Measurements from ENCODE around the gene HOXD3. TPM values are rescaled to one million over a fixed set of nuclear protein-coding genes. Genes with fewer than 3 reads are reported as not detected.

The HOXD3 gene
- total RNA-seq, 2 experiments from 2014 or later = not detected

- POLR2A ChIA-PET = no interaction called here
- DNase-seq = no peak
- H3K9me3 Mint-ChIP-seq = peaks cover 3% of the 10 kb centered on the region
- no peak for ATAC-seq (ENCODE audit: low read depth)
- H3K36me3 Mint-ChIP-seq = peaks cover 2% of the 10 kb centered on the region
- peaks cover 3% of the 10 kb centered on the region for H3K4me1 Mint-ChIP-seq
- no peak overlapping the region for H3K27ac Mint-ChIP-seq
- H3K4me3 Mint-ChIP-seq = no peak overlapping the region
- peaks cover 84% of the 10 kb centered on the region for H3K27me3 Mint-ChIP-seq
These were observed 1.6 kb upstream of the HOXD3 start for GRCh38 chr2:176155356-176156044.

- H3K9me3 Mint-ChIP-seq = peaks cover 3% of the 10 kb centered on the region
- ATAC-seq (ENCODE audit: low read depth) = no peak
- no peak overlapping the region for H3K4me3 Mint-ChIP-seq
- no peak for DNase-seq
- POLR2A ChIA-PET = no interaction called here
- H3K27me3 Mint-ChIP-seq = peaks cover 84% of the 10 kb centered on the region
- H3K36me3 Mint-ChIP-seq = peaks cover 5% of the 10 kb centered on the region
- peaks cover 6% of the 10 kb centered on the region for H3K4me1 Mint-ChIP-seq
- H3K27ac Mint-ChIP-seq = no peak overlapping the region
These were observed 753 bp upstream of the HOXD3 start for GRCh38 chr2:176156301-176156806.

DNA sequence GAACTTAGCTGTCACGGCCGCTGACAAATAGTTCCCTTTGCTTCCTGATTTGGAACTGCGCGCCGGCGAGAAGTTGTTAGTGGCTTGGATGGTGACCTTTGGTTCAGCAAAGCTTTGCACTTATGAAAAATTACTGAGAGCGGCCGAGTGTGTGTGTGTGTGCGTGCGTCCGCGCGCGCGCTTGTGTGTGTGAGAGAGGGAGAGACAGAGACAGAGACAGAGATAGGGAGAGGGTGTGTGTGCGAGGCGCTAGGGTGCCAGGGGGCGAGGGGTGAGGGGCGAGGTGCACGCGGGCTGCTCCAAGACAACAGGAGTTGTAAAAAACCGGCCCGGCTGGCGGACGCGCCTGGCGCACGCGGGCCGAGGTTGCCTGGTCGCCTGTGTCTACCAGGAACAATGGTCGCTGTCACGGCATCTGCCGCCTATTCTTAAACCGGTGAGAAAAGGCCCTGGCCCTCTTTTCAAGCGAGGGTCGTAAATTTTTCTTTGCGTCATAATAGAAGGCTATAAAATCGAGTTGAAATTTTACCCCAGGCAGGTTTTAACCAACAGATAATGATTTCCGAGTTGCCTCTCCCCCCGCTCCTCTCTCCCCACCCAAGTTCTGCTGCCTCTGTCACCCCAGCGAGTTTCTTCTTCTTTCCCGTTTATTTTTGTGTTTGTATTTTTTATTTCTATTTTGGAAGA lies 535 bp downstream of the HOXD3 start:
- no peak for DNase-seq
- no peak for ATAC-seq (ENCODE audit: low read depth)
- Mint-ChIP-seq H3K36me3 (peaks cover 5% of the 10 kb centered on the region), H3K4me3 (peak overlapping the region; percentile 53), H3K27me3 (peaks cover 88% of the 10 kb centered on the region), H3K4me1 (peaks cover 6% of the 10 kb centered on the region), H3K9me3 (peaks cover 3% of the 10 kb centered on the region), H3K27ac (peak overlapping the region; percentile 76)
- POLR2A ChIA-PET = no interaction called here

DNA sequence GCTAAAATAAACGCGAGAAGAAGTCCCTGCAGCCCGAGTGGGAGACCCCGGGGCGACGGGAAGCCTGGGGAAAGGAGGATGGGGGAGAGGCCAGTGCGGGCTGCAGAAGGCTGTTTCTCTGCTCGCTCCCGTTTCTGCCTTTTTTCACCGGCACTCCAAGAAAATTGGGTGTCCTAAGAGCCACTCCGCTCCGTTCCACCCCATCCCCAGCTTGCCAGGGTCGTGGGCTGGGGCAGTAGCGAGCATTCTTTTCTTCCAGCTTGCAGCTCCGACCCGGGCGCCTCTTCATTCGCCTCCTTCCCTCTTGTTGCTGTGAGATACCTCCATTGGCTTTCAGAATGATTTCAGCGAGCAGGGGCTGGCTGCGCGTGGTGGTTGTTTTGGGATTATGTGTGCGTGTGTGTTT lies 1.1 kb downstream of the HOXD3 start:
- Mint-ChIP-seq H3K27ac (peak overlapping the region; percentile 46), H3K9me3 (peaks cover 3% of the 10 kb centered on the region)

DNA sequence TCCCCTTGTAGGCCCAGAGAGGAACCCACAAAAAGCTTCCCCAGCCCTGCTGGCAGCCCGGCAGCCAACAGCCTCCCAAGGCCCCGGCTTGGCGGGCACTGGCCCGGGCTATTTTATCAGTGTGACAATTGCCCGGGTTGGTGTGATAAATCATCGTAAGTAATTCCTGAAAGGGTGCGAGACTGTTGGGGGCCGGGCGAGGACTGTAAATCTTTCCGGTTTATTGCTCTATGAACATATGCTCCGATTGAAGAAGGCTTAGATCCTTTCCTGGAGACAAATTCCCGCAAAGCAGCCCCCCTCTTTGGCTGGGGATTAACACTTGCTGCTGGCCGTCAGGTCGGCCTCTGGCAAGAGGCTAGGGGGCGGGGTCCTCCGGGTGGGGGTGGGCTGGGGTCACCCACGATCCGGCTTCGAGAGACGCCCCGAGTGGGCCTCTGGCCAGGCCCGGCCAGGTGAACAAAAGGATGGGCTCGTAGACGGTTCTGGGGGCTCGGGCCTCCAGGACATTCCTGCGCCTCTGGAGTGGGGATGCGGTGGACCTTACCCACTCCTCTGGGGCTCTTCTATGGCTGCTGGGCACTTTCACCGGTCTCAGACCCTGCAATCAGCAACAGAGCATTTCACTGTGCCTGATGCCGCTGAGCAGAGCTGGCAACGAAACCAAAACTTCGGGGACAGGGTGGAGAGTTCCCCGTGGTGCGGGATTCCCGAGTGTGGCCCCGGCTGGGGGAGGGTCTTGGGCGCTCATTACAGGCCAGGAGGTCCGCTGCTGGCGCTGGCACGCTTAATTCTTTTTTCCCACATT lies 2.0 kb downstream of the HOXD3 start:
- peaks cover 90% of the 10 kb centered on the region for H3K27me3 Mint-ChIP-seq
- POLR2A ChIA-PET = no interaction called here
- H3K4me3 Mint-ChIP-seq = peak overlapping the region; percentile 40
- H3K9me3 Mint-ChIP-seq = peaks cover 3% of the 10 kb centered on the region
- H3K36me3 Mint-ChIP-seq = peaks cover 5% of the 10 kb centered on the region
- H3K27ac Mint-ChIP-seq = no peak overlapping the region
- H3K4me1 Mint-ChIP-seq = peaks cover 6% of the 10 kb centered on the region
- no peak for DNase-seq
- no peak for ATAC-seq (ENCODE audit: low read depth)

More for the DNA sequence above, 1.1 kb downstream of the HOXD3 start:
- Mint-ChIP-seq H3K4me3 (peak overlapping the region; percentile 43), H3K27me3 (peaks cover 88% of the 10 kb centered on the region), H3K4me1 (peaks cover 6% of the 10 kb centered on the region), H3K36me3 (peaks cover 5% of the 10 kb centered on the region)
- no peak for DNase-seq
- no peak for ATAC-seq (ENCODE audit: low read depth)
- POLR2A ChIA-PET = no interaction called here

DNA sequence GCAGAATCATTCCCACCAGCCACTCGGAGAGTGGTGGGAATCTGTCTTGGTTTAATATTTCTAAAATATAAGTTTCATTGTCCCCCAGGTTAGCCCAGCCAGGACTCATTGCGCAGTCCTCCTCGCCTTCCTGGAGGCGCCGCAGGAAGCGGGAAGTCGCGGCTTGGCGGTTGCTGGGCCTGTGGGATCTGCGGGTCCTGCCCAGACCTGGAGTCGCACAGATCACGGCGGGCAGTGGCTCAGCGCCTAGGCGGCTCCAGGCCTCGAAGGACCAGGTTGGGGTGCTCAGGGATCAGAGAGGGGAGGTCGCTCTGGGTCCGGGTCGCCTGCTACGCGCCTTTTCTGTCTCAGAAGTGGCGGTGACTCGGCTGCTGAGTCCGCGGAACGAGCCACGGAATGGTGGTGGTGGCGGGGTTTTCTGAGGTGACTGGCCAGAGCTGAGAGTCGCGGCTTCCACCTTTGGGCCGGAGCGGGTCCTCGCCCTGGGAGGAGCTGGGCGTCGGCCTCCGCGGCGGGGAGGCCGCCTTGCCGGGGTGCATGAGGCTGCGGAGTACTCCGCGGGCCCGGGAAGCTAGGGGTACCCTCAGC lies 2.6 kb downstream of the HOXD3 start:
- peaks cover 5% of the 10 kb centered on the region for H3K9me3 Mint-ChIP-seq
- ATAC-seq (ENCODE audit: low read depth) (no peak), DNase-seq (no peak)
- peaks cover 6% of the 10 kb centered on the region for H3K4me1 Mint-ChIP-seq
- H3K27ac Mint-ChIP-seq = no peak overlapping the region
- POLR2A ChIA-PET = no interaction called here
- no peak overlapping the region for H3K4me3 Mint-ChIP-seq
- peaks cover 5% of the 10 kb centered on the region for H3K36me3 Mint-ChIP-seq
- peaks cover 90% of the 10 kb centered on the region for H3K27me3 Mint-ChIP-seq

DNA sequence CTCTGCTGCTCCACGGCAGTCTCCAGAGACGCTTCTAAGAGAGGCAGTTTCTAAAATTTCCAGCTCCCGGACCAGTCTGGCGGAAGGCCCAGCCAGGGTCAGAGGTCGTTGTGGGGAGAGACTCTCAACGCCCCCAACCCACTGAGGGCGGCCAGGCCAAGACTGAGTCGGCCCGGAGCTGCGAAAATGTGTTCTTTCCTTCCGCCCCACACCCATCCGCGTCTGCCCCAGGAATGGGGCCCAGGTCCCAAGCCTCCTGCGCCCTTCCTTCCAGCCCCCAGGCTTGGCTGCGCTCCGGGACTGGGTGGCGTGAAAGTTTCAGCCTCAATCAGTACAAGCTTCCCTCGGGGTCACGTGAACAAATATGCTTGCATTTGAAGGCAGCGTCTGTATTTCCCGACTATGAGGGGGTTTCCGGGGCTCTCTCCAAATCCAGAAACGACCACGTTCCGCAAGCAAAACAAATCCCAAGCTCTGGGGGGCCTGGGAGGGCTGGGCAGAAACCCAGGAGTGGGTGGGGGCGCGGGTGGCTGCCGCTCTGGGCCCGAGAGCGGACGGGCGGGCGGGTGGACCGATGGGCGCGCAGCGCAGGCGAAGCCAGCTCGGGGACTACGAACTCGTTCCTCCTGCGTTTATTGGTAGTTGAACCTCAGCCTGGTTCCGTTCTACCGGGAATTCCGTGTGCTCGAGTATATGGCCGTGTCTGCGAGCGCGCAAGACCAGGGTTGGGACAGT lies 3.3 kb downstream of the HOXD3 start:
- ATAC-seq (ENCODE audit: low read depth) = no peak
- Mint-ChIP-seq H3K27ac (no peak overlapping the region), H3K4me3 (no peak overlapping the region), H3K9me3 (peaks cover 5% of the 10 kb centered on the region), H3K4me1 (peaks cover 6% of the 10 kb centered on the region), H3K36me3 (peaks cover 5% of the 10 kb centered on the region), H3K27me3 (peaks cover 90% of the 10 kb centered on the region)
- POLR2A ChIA-PET = no interaction called here
- DNase-seq = no peak

DNA sequence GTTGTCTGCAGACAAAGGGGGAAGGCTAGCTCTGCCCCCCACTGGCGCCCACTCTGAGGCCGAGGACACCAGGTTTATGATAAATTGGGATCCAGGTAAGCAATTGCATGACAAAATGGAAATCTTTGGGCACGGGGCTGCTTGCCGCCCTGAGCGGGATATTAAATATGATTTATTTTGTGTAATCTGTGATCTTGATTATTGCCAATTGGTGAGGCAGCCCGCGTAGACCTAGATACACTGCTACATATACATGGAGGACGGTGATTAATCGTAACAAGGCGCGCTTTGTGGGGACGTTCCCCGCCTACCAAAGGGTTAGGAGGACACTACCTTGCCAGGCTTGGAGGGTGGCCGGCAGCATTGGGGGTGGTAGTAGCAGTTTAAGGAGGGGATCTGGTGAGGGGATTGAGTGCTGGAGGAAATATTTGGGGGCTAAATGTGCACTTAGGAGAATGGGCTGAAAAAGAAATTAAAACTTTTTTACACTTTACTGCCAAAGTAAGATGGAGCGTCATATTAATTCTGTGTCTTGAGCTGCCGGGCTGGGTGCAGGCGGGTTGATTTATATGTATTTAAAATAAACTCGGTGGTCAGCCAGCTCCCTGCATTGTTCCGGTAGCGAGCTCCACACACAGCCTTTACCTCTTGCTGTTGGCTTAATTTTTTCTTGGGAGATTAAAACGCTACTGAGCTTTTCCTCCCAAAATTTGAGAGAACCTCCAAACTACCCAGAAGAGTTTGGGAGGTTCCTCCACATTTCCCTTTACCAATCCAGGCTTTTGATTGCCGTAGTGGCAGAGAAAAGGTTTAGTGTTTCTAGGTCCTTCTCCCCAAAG lies 4.1 kb downstream of the HOXD3 start:
- no peak for DNase-seq
- no peak for ATAC-seq (ENCODE audit: low read depth)
- Mint-ChIP-seq H3K27me3 (peaks cover 90% of the 10 kb centered on the region), H3K36me3 (peaks cover 5% of the 10 kb centered on the region), H3K27ac (no peak overlapping the region), H3K4me1 (peaks cover 6% of the 10 kb centered on the region), H3K4me3 (no peak overlapping the region), H3K9me3 (peaks cover 5% of the 10 kb centered on the region)
- POLR2A ChIA-PET = no interaction called here

DNA sequence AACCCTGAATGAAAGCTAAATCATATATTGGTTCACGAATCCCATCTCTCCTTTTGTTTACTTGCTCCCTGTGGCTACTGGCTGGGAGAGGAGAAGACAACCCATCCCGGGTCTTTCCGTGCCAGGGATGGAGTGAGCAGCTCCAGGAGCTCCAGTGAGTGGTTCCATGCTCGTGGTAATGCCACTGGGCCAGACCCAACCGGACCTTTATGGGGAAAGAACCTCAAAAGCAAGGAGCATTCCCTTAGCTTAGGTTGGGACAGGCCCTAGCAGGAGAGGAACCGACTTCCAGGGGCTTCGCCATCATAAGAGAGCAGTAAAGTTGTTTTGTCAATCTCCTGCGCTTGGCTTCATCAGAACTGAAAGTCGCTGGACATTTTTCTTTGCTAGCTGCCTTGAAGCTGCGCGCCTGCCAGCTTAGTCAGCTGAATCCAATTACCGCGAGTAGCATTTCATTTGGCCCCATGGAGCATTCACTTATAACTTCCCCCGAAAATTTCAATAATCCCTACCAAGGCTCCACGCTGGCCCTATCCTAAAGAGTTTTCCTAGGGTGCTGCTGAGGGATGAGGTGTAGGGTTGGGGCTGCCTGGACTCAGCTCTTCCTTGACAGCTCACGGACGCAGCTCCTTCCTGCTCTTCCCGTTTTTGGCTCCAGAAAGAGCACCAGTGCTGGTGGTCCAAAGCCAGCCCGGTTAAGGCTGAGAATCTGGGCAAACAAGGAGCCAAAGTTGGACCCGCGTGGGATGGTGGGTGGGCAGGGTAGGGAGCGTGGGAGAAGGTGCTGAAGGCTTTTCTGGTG lies 4.9 kb downstream of the HOXD3 start:
- POLR2A ChIA-PET = interaction anchor here (0.7 kb wide), 1 partner anchor 65 kb away, joined by 3 read pairs; no protein-coding TSS in a partner anchor
- DNase-seq = no peak
- Mint-ChIP-seq H3K27me3 (peaks cover 91% of the 10 kb centered on the region), H3K4me1 (peaks cover 6% of the 10 kb centered on the region), H3K4me3 (no peak overlapping the region), H3K27ac (no peak overlapping the region), H3K36me3 (peaks cover 5% of the 10 kb centered on the region), H3K9me3 (peaks cover 5% of the 10 kb centered on the region)
- ATAC-seq (ENCODE audit: low read depth) = no peak

DNA sequence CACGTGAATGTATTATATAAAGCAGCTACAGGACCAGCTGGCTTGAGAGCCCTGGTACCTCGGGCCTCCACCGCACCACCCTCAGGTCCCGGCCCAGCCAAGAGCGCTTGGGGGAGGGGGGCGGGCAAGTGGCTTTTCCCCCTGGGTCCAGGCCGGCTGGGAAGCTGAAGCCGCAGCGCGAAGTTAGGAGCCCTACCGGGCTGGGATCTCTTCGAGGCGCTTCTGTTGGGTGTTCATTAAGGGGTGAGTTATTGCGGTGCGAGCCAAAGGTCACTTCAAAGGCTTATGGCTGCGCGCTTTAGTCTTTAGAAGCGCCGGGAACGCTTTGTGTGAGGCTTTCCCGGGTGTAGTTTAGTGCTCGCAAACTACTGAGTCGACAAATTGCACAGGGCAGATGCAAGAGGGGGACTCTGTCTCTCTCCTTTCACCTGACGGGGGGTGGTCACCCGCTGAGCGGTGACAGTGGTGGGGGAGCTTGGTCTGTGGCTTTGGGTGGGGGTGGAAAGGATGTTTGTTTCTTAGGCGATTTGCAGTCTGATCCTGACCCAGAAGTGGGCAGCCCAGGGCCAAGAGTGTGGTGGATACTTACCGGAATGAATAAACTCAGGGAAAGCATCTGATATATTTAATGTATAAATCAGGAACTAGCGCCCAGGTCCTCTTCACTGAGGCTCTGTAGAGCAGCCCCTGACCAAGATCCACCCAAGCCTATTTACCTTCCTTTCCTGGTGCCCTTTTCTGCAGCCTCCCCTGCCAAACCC lies 6.0 kb downstream of the HOXD3 start:
- DNase-seq = no peak
- peak overlapping the region; percentile 39 for H3K4me3 Mint-ChIP-seq
- H3K4me1 Mint-ChIP-seq = peaks cover 3% of the 10 kb centered on the region
- peaks cover 3% of the 10 kb centered on the region for H3K9me3 Mint-ChIP-seq
- POLR2A ChIA-PET = interaction anchor here (0.7 kb wide), 1 partner anchor 67 kb away, joined by 3 read pairs; no protein-coding TSS in a partner anchor
- H3K27ac Mint-ChIP-seq = no peak overlapping the region
- peaks cover 3% of the 10 kb centered on the region for H3K36me3 Mint-ChIP-seq
- no peak for ATAC-seq (ENCODE audit: low read depth)
- H3K27me3 Mint-ChIP-seq = peaks cover 90% of the 10 kb centered on the region

DNA sequence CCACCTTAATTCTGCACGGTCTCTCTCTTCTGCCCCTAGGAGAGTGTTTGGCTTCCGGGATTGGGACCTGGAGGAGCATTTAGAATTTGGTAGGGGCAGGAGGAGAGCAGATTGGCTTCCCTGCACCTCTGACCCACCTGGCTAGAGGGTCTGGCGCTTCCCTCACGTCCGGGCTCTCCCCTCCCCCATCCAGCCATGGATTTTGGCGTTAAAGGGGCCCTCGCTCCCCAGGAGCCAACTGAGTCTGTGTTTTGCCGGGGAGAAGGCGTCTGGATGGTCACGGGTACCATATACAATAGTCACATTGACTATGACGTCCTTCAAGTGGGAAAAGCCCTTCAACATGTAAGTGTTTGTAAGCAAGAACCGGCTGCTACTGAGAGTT lies 6.6 kb downstream of the HOXD3 start:
- no peak overlapping the region for H3K4me3 Mint-ChIP-seq
- peak overlapping the region; percentile 75 for H3K27ac Mint-ChIP-seq

More for the DNA sequence above, 6.6 kb downstream of the HOXD3 start:
- ATAC-seq (ENCODE audit: low read depth) (no peak), DNase-seq (no peak)
- POLR2A ChIA-PET = no interaction called here
- peaks cover 3% of the 10 kb centered on the region for H3K36me3 Mint-ChIP-seq
- peaks cover 2% of the 10 kb centered on the region for H3K9me3 Mint-ChIP-seq
- peaks cover 85% of the 10 kb centered on the region for H3K27me3 Mint-ChIP-seq
- H3K4me1 Mint-ChIP-seq = peaks cover 3% of the 10 kb centered on the region
